HAP-1 (cell line): ENCODE data around the gene BCR.

Experiments
- DNase-seq, 2 experiments: peaks; one replicate each; pipeline ENCODE4 v3.0.0-alpha.2; 2016 to 2020; ENCODE audit warnings: low spot score in 2 of 2
- H3K27me3 ChIP-seq: fragments of 250-450 bp; sonication (Bioruptor Pico); 2 replicates; pipeline ENCODE4 v1.5.1; 2020; ENCODE audit warnings: low read depth, mild to moderate bottlenecking, moderate library complexity
- H3K36me3 ChIP-seq: fragments of 250-450 bp; sonication (Bioruptor Pico); replicated peaks from 2 replicates; pipeline ENCODE4 v1.5.1; 2020; ENCODE audit warnings: mild to moderate bottlenecking
- H3K4me1 ChIP-seq: fragments of 250-450 bp; sonication (Bioruptor Pico); 2 replicates; pipeline ENCODE4 v1.5.1; 2020; ENCODE audit warnings: mild to moderate bottlenecking
- H3K4me3 ChIP-seq: fragments of 250-450 bp; sonication (Bioruptor Pico); 2 replicates; pipeline ENCODE4 v1.5.1; 2020; ENCODE audit warnings: mild to moderate bottlenecking, moderate library complexity
- H3K9me3 ChIP-seq: fragments of 250-450 bp; sonication (Bioruptor Pico); 2 replicates; pipeline ENCODE4 v1.5.1; 2020; ENCODE audit warnings: mild to moderate bottlenecking, moderate library complexity
- in situ Hi-C: fragments of 300-500 bp; cut with MboI; formaldehyde crosslinking; loops from 3 replicates; pipeline ENCODE4 v1.14.3; 2020; ENCODE audit warnings: low sequenced_read_pairs, inconsistent platforms, mixed read lengths

BCR gene

GRCh38 chr22:23267226-23268043, 87.1 kb downstream of the BCR start:
- DNase-seq: no peak
- Histone ChIP-seq H3K4me3 (no peak overlapping the region), H3K9me3 (no peaks in the 10 kb centered on the region), H3K27me3 (no peaks in the 10 kb centered on the region), H3K4me1 (no peaks in the 10 kb centered on the region), H3K36me3 (no peaks in the 10 kb centered on the region)
- in situ Hi-C loops: no loop called here

- H3K9me3 ChIP-seq: no peaks in the 10 kb centered on the region
- no peak overlapping the region for H3K4me3 ChIP-seq
- no peaks in the 10 kb centered on the region for H3K36me3 ChIP-seq
- no peaks in the 10 kb centered on the region for H3K27me3 ChIP-seq
- DNase-seq: no peak
- no peaks in the 10 kb centered on the region for H3K4me1 ChIP-seq
- in situ Hi-C loops: no loop called here
These were observed 87.9 kb downstream of the BCR start for GRCh38 chr22:23268139-23268712.

- in situ Hi-C loops: no loop called here
- no peaks in the 10 kb centered on the region for H3K36me3 ChIP-seq
- no peaks in the 10 kb centered on the region for H3K4me1 ChIP-seq
- no peak for DNase-seq
- no peaks in the 10 kb centered on the region for H3K27me3 ChIP-seq
- no peak overlapping the region for H3K4me3 ChIP-seq
- H3K9me3 ChIP-seq: no peaks in the 10 kb centered on the region
These were observed 88.6 kb downstream of the BCR start for GRCh38 chr22:23268877-23269276.

GRCh38 chr22:23269441-23270211, 89.3 kb downstream of the BCR start:
- no peaks in the 10 kb centered on the region for H3K27me3 ChIP-seq
- in situ Hi-C loops: no loop called here
- no peaks in the 10 kb centered on the region for H3K9me3 ChIP-seq
- no peak overlapping the region for H3K4me3 ChIP-seq
- H3K4me1 ChIP-seq: no peaks in the 10 kb centered on the region
- DNase-seq: no peak
- no peaks in the 10 kb centered on the region for H3K36me3 ChIP-seq

- Histone ChIP-seq H3K4me1 (no peaks in the 10 kb centered on the region), H3K9me3 (no peaks in the 10 kb centered on the region), H3K27me3 (no peaks in the 10 kb centered on the region), H3K4me3 (no peak overlapping the region), H3K36me3 (no peaks in the 10 kb centered on the region)
- no peak for DNase-seq
- in situ Hi-C loops: no loop called here
These were observed 90.0 kb downstream of the BCR start for GRCh38 chr22:23270212-23270733.

GRCh38 chr22:23270798-23271596, 90.7 kb downstream of the BCR start:
- no peaks in the 10 kb centered on the region for H3K36me3 ChIP-seq
- in situ Hi-C loops: no loop called here

GRCh38 chr22:23271597-23271908, 91.2 kb downstream of the BCR start:
- no peak for DNase-seq
- Histone ChIP-seq H3K36me3 (no peaks in the 10 kb centered on the region), H3K4me1 (no peaks in the 10 kb centered on the region)

More at GRCh38 chr22:23270798-23271596, 90.7 kb downstream of the BCR start:
- no peaks in the 10 kb centered on the region for H3K9me3 ChIP-seq
- no peaks in the 10 kb centered on the region for H3K4me1 ChIP-seq
- no peak for DNase-seq
- H3K4me3 ChIP-seq: no peak overlapping the region
- H3K27me3 ChIP-seq: no peaks in the 10 kb centered on the region

GRCh38 chr22:23272371-23272770, 92.1 kb downstream of the BCR start:
- Histone ChIP-seq H3K9me3 (no peaks in the 10 kb centered on the region), H3K27me3 (no peaks in the 10 kb centered on the region), H3K4me1 (no peaks in the 10 kb centered on the region), H3K4me3 (no peak overlapping the region), H3K36me3 (no peaks in the 10 kb centered on the region)
- no peak for DNase-seq
- in situ Hi-C loops: no loop called here

More at GRCh38 chr22:23271597-23271908, 91.2 kb downstream of the BCR start:
- H3K4me3 ChIP-seq: no peak overlapping the region
- no peaks in the 10 kb centered on the region for H3K27me3 ChIP-seq
- no peaks in the 10 kb centered on the region for H3K9me3 ChIP-seq
- in situ Hi-C loops: no loop called here

- no peaks in the 10 kb centered on the region for H3K4me1 ChIP-seq
- H3K4me3 ChIP-seq: no peak overlapping the region
- DNase-seq: no peak
- in situ Hi-C loops: no loop called here
- no peaks in the 10 kb centered on the region for H3K27me3 ChIP-seq
- H3K36me3 ChIP-seq: no peaks in the 10 kb centered on the region
- no peaks in the 10 kb centered on the region for H3K9me3 ChIP-seq
These were observed 92.5 kb downstream of the BCR start for GRCh38 chr22:23272834-23273233.

- H3K4me3 ChIP-seq: no peak overlapping the region
These were observed 93.3 kb downstream of the BCR start for GRCh38 chr22:23273445-23274145.

GRCh38 chr22:23274146-23274526, 93.8 kb downstream of the BCR start:
- DNase-seq: no peak
- no peaks in the 10 kb centered on the region for H3K4me1 ChIP-seq
- no peaks in the 10 kb centered on the region for H3K9me3 ChIP-seq
- no peaks in the 10 kb centered on the region for H3K27me3 ChIP-seq
- H3K36me3 ChIP-seq: no peaks in the 10 kb centered on the region
- no peak overlapping the region for H3K4me3 ChIP-seq
- in situ Hi-C loops: no loop called here

More at GRCh38 chr22:23273445-23274145, 93.3 kb downstream of the BCR start:
- DNase-seq: no peak
- no peaks in the 10 kb centered on the region for H3K4me1 ChIP-seq
- in situ Hi-C loops: no loop called here
- H3K9me3 ChIP-seq: no peaks in the 10 kb centered on the region
- no peaks in the 10 kb centered on the region for H3K27me3 ChIP-seq
- no peaks in the 10 kb centered on the region for H3K36me3 ChIP-seq

- Histone ChIP-seq H3K27me3 (no peaks in the 10 kb centered on the region), H3K4me1 (no peaks in the 10 kb centered on the region), H3K4me3 (no peak overlapping the region), H3K36me3 (no peaks in the 10 kb centered on the region), H3K9me3 (no peaks in the 10 kb centered on the region)
- DNase-seq: no peak
- in situ Hi-C loops: loop anchor here (5.0 kb wide), 2 partner anchors 98 to 313 kb away; no protein-coding TSS in a partner anchor
These were observed 94.8 kb downstream of the BCR start for GRCh38 chr22:23274891-23275694.
